ENCODE results near the gene DCLK1.

GRCh38 chr13:36030670-36031331 is 100.4 kb downstream of the DCLK1 start:
- TF ChIP-seq CTCF (IDR thresholded peaks at IDR 0.05) (no peak), POLR2A (IDR thresholded peaks at IDR 0.05) (no peak)

Data from lower leg skin (tissue), 3 donors.